GM19372 (cell line): ENCODE results near the gene KCNN3.
A peak's percentile ranks its signal among the peaks of the same experiment; 100 is the strongest.

ENCODE experiments used
- ATAC-seq: cut with Tn5 transposase; IDR thresholded peaks from one replicate; pipeline ENCODE4 v1.9.1; 2021; ENCODE audit warnings: mild to moderate bottlenecking, low read depth, moderate library complexity; ENCODE audit not compliant: unreplicated experiment

The KCNN3 gene

GRCh38 chr1:154863315-154864174 is 6.5 kb downstream of the KCNN3 start:
- no peak for ATAC-seq

GRCh38 chr1:154862907-154863306 is 7.2 kb downstream of the KCNN3 start:
- no peak for ATAC-seq

- ATAC-seq = no peak
Observed at GRCh38 chr1:154861607-154862094, 8.4 kb downstream of the KCNN3 start.

- ATAC-seq = peak; percentile 76
Observed at GRCh38 chr1:154860156-154860870, 9.8 kb downstream of the KCNN3 start.

- peak; percentile 36 for ATAC-seq
Observed at GRCh38 chr1:154859786-154860155, 10.3 kb downstream of the KCNN3 start.

DNA sequence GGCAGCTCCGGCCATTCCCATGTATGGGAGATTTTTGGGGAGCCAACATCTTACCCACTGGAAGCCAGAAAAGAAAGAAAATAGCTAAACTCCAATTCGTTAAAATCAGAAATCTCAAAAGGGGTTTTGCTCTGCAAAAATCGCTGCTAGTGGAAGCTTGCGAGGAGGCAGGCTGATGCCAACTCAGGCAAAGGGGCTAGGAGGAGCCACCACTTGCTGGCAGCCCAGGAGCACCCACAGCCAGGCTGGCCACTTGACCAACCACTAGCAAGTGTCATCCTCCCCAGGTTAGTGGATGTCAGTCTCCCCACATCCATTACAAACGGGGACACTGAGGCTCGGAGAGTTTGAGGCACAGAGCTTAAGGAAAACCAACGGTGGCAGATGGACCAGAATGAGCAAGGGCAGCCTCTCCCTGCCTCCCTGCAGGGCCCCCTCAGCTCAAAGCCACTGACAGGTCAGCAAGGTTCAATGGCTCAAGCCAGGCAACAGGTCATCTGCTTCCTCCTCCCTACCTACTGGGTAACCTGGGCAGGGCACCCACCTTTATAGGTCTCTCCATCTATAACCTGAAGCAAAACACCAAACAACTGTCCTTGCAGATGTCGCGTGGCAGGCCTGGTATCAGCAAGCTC is 10.8 kb downstream of the KCNN3 start:
- ATAC-seq = no peak

DNA sequence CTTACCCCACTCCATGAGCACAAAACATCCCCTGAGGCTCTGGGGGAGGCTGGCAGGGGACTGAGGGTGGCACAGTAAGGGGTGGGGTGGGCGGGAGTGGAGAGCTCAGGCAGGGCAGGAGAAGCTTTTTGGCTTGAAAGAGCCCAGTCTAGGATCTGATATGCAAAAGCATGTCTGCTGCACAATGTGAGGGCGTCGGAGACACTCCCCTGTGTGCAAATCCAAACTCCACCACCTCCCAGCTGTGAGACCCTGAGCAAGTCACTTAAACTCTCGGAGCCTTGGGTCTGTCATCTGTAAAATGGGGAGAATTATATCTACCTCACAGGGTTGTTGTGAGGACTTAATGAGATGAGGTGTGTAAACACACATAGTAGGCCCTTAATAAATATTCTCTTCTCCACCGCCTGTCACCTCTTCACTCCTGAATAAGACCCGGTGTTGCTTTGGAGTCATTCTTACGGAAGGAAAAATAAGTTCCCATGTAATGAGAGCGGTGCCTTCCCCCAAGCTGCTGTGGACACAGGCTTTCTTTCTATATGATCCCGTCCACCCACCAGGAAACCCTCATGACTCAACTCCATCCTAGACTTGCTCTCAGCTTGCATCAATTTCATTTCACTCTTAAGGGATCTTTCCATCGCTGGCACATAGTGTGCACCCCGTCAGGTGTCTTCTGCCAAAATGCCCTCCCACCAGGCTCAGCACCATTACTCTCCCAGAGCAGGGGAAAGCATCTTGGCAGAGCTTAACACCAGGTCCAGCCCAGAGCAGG is 12.5 kb downstream of the KCNN3 start:
- no peak for ATAC-seq

DNA sequence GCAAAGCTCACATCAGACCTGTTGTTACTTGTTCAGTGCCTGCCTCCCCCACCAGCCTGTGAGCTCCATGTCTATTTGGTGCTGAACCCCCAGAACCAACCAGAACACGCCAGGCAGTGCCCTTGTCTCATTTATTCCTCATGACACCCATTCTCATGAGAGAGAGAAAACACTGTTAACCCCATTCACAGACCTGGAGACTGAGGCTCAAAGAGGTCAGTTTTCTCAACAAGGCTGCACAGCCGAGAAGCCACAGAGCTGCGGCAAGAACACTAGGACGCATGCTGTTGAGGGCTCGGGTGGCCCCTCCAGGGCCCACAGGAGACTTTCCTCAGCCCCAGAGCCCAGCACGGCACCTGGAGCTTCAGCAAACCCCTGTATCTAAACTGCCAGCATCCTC is 13.1 kb downstream of the KCNN3 start:
- ATAC-seq = no peak

DNA sequence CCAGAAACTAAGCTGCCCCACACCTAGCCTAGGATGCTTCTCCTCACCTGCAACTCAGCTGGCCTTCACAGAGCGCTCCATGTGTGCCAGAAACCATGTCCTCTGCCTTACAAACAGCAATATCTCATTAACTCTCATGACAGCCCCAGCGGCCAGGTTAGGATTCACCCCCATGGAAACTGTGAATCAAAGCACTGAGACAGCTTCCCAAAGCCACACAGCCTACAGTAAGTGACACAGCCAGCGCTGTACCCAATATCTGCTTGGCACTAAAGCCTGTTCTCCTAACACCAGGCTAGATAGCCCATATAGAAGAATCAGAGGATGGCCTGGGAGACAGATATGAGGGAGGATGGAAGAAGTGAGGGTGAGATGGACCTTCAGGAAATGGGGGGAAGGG is 13.5 kb downstream of the KCNN3 start:
- no peak for ATAC-seq

GRCh38 chr1:154856049-154856448 is 14.0 kb downstream of the KCNN3 start:
- ATAC-seq = no peak

DNA sequence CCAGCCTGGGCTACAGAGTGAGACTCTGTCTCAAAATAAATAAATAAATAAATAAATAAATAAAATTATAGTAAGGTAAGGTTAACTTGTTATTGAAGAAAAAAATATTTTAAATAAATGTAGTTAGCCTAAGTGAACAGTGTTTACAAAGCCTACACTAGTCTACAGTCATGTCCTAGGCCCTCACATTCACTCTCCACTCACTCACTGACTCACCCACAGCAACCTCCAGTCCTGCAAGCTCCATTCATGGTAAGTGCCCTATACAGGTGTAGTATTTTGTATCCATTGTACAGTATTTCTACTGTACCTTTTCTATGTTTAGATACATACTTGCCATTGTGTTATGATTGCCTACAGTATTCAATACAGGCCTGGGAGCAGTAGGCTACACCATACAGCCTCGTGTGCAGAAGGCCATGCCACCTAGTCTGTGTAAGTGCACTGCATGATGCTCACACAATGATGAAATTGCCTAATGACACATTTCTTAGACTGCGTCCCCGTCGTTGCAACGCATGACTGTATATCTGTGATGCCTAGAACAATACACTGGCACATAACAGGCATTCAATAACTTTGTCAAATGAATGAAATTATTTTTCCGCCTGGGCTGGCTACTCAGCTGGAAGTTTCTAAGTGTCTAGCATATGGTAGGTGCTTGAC is 14.8 kb downstream of the KCNN3 start:
- no peak for ATAC-seq

DNA sequence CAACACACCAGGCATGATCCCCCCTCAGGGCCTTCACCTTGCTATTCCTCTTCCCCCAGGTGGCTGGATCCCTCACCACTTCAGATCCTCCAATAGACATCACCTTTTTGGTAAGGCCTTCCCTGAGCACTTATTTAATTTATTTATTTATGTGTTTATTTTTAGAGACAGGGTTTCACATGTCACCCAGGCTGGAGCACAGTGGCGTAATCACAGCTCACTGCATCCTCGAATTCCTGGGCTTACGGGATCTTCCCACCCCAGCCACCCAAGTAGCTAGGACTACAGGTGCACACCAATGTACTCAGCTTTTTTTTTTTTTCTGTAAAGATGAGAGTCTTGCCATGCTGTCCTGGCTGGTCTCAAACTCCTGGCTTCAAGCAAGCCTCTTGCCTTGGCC is 17.2 kb downstream of the KCNN3 start:
- no peak for ATAC-seq

GRCh38 chr1:154851392-154852177 is 18.5 kb downstream of the KCNN3 start:
- ATAC-seq = no peak

DNA sequence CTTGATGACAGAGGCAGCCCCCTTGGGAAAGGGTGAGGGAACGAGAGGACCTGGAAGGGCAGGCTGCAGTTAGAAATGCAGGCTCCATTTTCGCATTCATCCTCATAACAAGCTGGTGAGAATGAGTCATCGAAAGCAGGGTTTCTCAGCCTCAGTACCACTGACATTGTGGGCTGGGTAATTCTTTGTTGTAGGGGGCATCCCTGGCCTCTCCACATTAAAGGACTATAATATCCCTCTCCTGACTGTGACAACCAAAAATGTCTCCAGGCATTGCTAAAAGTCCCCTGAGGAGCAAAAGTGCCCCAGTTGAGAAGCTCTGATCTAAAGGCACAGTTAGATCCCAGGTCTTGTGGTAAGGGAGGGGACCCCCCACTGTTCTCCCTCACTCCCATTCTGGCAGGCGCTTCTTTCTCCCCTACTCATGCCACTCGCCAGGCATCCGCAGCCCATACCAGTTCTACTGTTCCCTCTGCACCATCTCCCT is 20.4 kb downstream of the KCNN3 start:
- ATAC-seq = no peak

- ATAC-seq = no peak
Observed at GRCh38 chr1:154848983-154849382, 21.1 kb downstream of the KCNN3 start.

DNA sequence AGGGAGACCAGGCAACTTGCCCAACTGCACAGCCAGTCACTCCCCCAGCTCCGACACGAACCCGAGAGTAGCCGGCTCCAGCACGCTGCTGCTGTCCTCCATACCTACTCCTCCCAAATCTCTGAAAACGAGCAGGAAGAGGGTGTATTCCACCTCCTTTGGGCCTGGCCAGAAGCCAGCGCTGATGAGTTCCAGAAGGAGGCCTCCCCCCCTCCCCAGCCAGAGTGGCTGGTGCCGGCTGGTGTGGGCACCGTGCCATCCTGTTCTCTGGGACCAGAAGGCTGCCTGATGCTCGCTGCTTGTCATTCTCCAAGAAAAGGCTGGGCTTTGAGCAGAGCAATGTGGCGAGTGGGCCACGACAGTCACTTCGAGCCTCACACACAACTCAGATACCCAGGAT is 22.2 kb downstream of the KCNN3 start:
- ATAC-seq = no peak

DNA sequence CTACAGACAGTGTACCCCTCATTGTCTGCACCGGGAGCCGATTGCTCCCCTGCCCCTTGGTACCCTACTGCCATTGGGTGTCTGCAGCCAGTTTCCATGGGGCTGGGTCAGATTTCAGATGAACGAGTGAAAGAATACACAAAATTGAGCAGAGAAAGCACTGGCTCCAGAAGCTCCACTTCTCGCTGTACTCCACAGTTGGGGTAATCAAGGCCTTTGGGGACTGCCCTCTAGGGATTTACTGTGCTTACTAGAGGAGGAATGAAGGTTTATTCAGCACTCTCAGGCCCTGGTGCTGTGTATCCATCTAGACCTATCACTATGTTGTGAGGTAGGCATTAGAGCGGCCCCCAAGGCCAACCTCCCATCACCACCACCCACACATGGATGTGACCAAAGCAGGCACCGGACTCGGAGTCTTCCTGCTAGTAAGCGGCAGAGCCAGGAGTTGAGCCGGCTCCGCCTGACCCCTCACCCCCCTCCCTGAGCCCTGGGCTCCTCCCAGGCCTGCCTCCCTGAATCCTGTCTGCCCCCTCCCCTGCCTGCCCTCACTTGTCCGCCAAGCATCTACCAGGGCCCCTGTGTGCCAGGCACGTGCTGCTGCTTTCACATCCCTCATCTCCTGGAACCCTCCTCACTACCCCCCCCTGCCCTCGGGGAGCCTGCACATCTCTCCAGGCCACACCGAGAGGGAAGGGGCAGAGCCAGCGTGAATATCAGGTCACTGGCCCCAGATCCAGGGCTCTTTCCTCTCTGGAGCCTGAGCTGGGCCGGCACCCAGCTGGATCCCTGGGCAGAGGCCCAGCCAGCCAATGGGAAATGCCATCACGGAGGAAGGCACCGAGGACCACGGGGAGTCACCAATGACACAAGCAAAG is 23.3 kb downstream of the KCNN3 start:
- no peak for ATAC-seq

- ATAC-seq = no peak
Observed at GRCh38 chr1:154845879-154846278, 24.2 kb downstream of the KCNN3 start.
